HepG2 (cell line): ENCODE measurements around the gene DYNLL2. TPM values are rescaled to one million over a fixed set of nuclear protein-coding genes. Genes with fewer than 3 reads are reported as not detected.

Experiments used
- AGO1 ChIP-seq: fragments of 200-400 bp; formaldehyde crosslinking; IDR thresholded peaks from 2 replicates; pipeline ENCODE4 v1.6.1; 2017; ENCODE audit warnings: mild to moderate bottlenecking, low read depth, low read length, moderate library complexity; ENCODE audit not compliant: poor library complexity, severe bottlenecking
- CHCHD3 ChIP-seq: sonication (generic); formaldehyde crosslinking; IDR thresholded peaks from 2 replicates; pipeline ENCODE4 v1.8.0; 2022; ENCODE audit warnings: mild to moderate bottlenecking, missing genetic modification reagents, moderate library complexity
- DNMT1 ChIP-seq: sonication (generic); formaldehyde crosslinking; IDR thresholded peaks from 2 replicates; pipeline ENCODE4 v1.5.1; 2020; ENCODE audit warnings: mild to moderate bottlenecking, missing genetic modification reagents
- FOXO1 ChIP-seq: sonication (generic); formaldehyde crosslinking; IDR thresholded peaks from 2 replicates; pipeline ENCODE4 v1.4.0; 2020; ENCODE audit warnings: missing genetic modification reagents
- NFKB2 ChIP-seq: sonication (generic); formaldehyde crosslinking; IDR thresholded peaks from 2 replicates; pipeline ENCODE4 v1.4.0; 2020; ENCODE audit warnings: missing genetic modification reagents, borderline replicate concordance
- POLR2A ChIP-seq, 2 experiments: IDR thresholded peaks; 2 replicates each; pipeline ENCODE4 v1.6.1; 2011; ENCODE audit warnings: low read depth in 2 of 2, low read length in 2 of 2, mild to moderate bottlenecking in 1 of 2, moderate library complexity in 1 of 2; ENCODE audit not compliant: insufficient read depth in 1 of 2
- TFDP1 ChIP-seq: IDR thresholded peaks from 2 replicates; pipeline ENCODE4 v1.6.1; 2016; ENCODE audit warnings: missing compliant biosample characterization, missing genetic modification reagents, borderline replicate concordance
- XRCC5 ChIP-seq: fragments of 200-400 bp; formaldehyde crosslinking; optimal IDR thresholded peaks from 2 replicates; pipeline ENCODE3; 2017; ENCODE audit warnings: mild to moderate bottlenecking, low read length
- ZBTB2 ChIP-seq: sonication (generic); formaldehyde crosslinking; IDR thresholded peaks from 2 replicates; pipeline ENCODE4 v1.8.0; 2022; ENCODE audit warnings: low read depth, missing genetic modification reagents
- ZBTB49 ChIP-seq: sonication (generic); formaldehyde crosslinking; IDR thresholded peaks from 2 replicates; pipeline ENCODE4 v1.4.0; 2020; ENCODE audit warnings: missing genetic modification reagents, borderline replicate concordance
- ZBTB7A ChIP-seq: sonication (generic); formaldehyde crosslinking; IDR thresholded peaks from 2 replicates; pipeline ENCODE4 v1.8.0; 2022; ENCODE audit warnings: mild to moderate bottlenecking, missing genetic modification reagents
- ZNF281 ChIP-seq: sonication (generic); formaldehyde crosslinking; IDR thresholded peaks from 2 replicates; pipeline ENCODE4 v1.4.0; 2020; ENCODE audit warnings: missing genetic modification reagents, borderline replicate concordance
- ZNF543 ChIP-seq: sonication (generic); formaldehyde crosslinking; IDR thresholded peaks from 2 replicates; pipeline ENCODE4 v1.4.0; 2020; ENCODE audit warnings: mild to moderate bottlenecking, missing genetic modification reagents
- ZNF605 ChIP-seq: sonication (generic); formaldehyde crosslinking; IDR thresholded peaks from 2 replicates; pipeline ENCODE4 v1.8.0; 2022; ENCODE audit warnings: mild to moderate bottlenecking, missing genetic modification reagents
- ZNF639 ChIP-seq: conservative IDR thresholded peaks from 2 replicates; pipeline ENCODE4 v1.6.1; 2018; ENCODE audit warnings: missing genetic modification reagents
- polyA plus RNA-seq, 8 experiments: library from polyadenylated mRNA; depleted of rRNA in 3 of 8; stranded (reverse) in 7 of 8; unstranded in 1 of 8; fragments of >200 nt; fragmentation: Illumina TruSeq in 4 of 8; extraction: Trizol in 4 of 8; gene quantifications; 2 replicates each; pipeline versions ENCODE4 v1.2.1 to v1.2.3, GENCODE V29; 2011 to 2016; ENCODE audit warnings: low read depth in 4 of 8, missing spikeins in 1 of 8, mixed read lengths in 1 of 8; ENCODE audit not compliant: insufficient read depth in 1 of 8
- total RNA-seq, 5 experiments: library from RNA; depleted of rRNA; stranded (reverse); fragments of >200 nt; fragmentation: Illumina TruSeq; extraction: Trizol; gene quantifications; 2 replicates each; pipeline ENCODE4 v1.2.3, GENCODE V29; 2016; ENCODE audit warnings: low read depth in 1 of 5

The DYNLL2 gene
- total and polyA plus RNA-seq, 2 of the 13 experiments (the other 11 are each of a cell fraction or from before 2014, with no cell fraction given) = 9.5 to 29.0 TPM

- TF ChIP-seq ZNF605 (CRISPR knock-in tag) (0 out of 2 replicates have a peak, but pooled peaks have one; percentile 28), XRCC5 (peak; percentile 21), ZBTB49 (CRISPR knock-in tag) (no peak), FOXO1 (peak; percentile 23; the same call in 1 of the 2 replicates), TFDP1 (CRISPR knock-in tag) (peak; percentile 8; the same call in 1 of the 2 replicates), ZBTB7A (CRISPR knock-in tag) (peak; percentile 70), ZBTB2 (0 out of 2 replicates have a peak, but pooled peaks have one; percentile 45), AGO1 (peak; percentile 66), DNMT1 (peak; percentile 73; the same call in 1 of the 2 replicates), NFKB2 (CRISPR knock-in tag) (peak; percentile 15; the same call in 1 of the 2 replicates), CHCHD3 (CRISPR knock-in tag) (peak; percentile 85; the same call in 1 of the 2 replicates), POLR2A (IDR thresholded peaks at IDR 0.05; ENCODE audit: insufficient read depth in 1 of 2, low read depth in 2 of 2, low read length in 2 of 2) (peak in 1 of 2 experiments; percentile 29; a peak in 1 of 4 replicates), ZNF281 (CRISPR knock-in tag) (peak; percentile 17; the same call in 1 of the 2 replicates), ZNF639 (CRISPR knock-in tag) (0 out of 2 replicates have a peak, but pooled peaks have one; percentile 24), ZNF543 (CRISPR knock-in tag) (peak; percentile 77)
These were observed 485 bp downstream of the DYNLL2 start (continued) for GRCh38 chr17:58083491-58084316.
